A549 (cell line): ENCODE data around the gene ARAP1. TPM values are rescaled to one million over a fixed set of nuclear protein-coding genes. Genes with fewer than 3 reads are reported as not detected.

Experiments
- ATAC-seq, 2 experiments: fragments of 200-7000 bp in 1 of 2; fragments of >200 bp in 1 of 2; cut with Nextera tagmentation in 1 of 2; cut with Tn5 transposase in 1 of 2; 3 replicates each; pipeline versions ENCODE4 v1.8.0 to v1.9.1; 2018 to 2020; ENCODE audit warnings: mild to moderate bottlenecking in 1 of 2, moderate library complexity in 1 of 2
- CTCF ChIA-PET: fragments of 300-600 bp; sonication (Branson Sonifier 250); formaldehyde crosslinking; extraction: SDS; loops from one replicate; lab custom pipeline; 2021; ENCODE audit warnings: antibody characterized with exemption, inconsistent platforms; lab: Yijun Ruan, JAX
- POLR2A ChIA-PET: fragments of 350-600 bp; formaldehyde crosslinking; extraction: SDS; loops from one replicate; lab custom pipeline; 2021; ENCODE audit warnings: antibody characterized with exemption, inconsistent platforms; lab: Yijun Ruan, JAX
- DNase-seq, 2 experiments: peaks; one replicate each; pipeline versions ENCODE4 v3.0.0 to v3.0.0-alpha.2; 2011 to 2016; ENCODE audit warnings: low read depth in 1 of 2, low spot score in 1 of 2
- FAIRE-seq: peaks from 2 replicates; lab custom pipeline; 2011; peaks lifted over from hg19 to GRCh38; lab: Jason Lieb, UNC
- H3K27ac ChIP-seq, 2 experiments: fragments of >200 bp; sonication (Bioruptor Twin); formaldehyde crosslinking; 3 replicates each; pipeline ENCODE4 v1.5.1; 2016 to 2017
- H3K4me1 ChIP-seq: fragments of >200 bp; sonication (Bioruptor Twin); formaldehyde crosslinking; 3 replicates; pipeline ENCODE4 v1.6.1; 2016
- H3K4me2 ChIP-seq: fragments of >200 bp; sonication (Bioruptor Twin); formaldehyde crosslinking; 3 replicates; pipeline ENCODE4 v1.6.1; 2016
- H3K4me3 ChIP-seq: fragments of >200 bp; sonication (Bioruptor Twin); formaldehyde crosslinking; 3 replicates; pipeline ENCODE4 v1.5.1; 2016
- H3K9me3 ChIP-seq: fragments of >200 bp; sonication (Bioruptor Twin); formaldehyde crosslinking; 3 replicates; pipeline ENCODE4 v1.6.1; 2016
- CEBPB ChIP-seq, 2 experiments: fragments of >200 bp in 1 of 2; sonication (Bioruptor Twin) in 1 of 2; formaldehyde crosslinking in 1 of 2; IDR thresholded peaks; 2 replicates each; pipeline ENCODE4 v1.6.1; 2012 to 2016
- FOSB ChIP-seq: fragments of 250-450 bp; sonication (Bioruptor Pico); IDR thresholded peaks from 2 replicates; pipeline ENCODE4 v1.5.0; 2020; ENCODE audit warnings: mild to moderate bottlenecking, moderate library complexity
- FOSL2 ChIP-seq, 2 experiments: fragments of 450-650 bp in 1 of 2; fragments of >200 bp in 1 of 2; sonication (Bioruptor Twin) in 1 of 2; formaldehyde crosslinking; IDR thresholded peaks; 2 replicates each; pipeline versions ENCODE4 v1.5.0 to v1.6.1; 2016 to 2020; ENCODE audit warnings: mild to moderate bottlenecking in 1 of 2, moderate library complexity in 1 of 2
- HOXB13 ChIP-seq: fragments of 250-450 bp; sonication (Bioruptor Pico); IDR thresholded peaks from 2 replicates; pipeline ENCODE4 v1.5.0; 2020; ENCODE audit warnings: low read depth, mild to moderate bottlenecking, moderate library complexity
- HOXB5 ChIP-seq: fragments of 250-450 bp; sonication (Bioruptor Pico); IDR thresholded peaks from 2 replicates; pipeline ENCODE4 v1.5.0; 2020; ENCODE audit warnings: mild to moderate bottlenecking, moderate library complexity
- JUN ChIP-seq, 2 experiments: fragments of >200 bp; sonication (Bioruptor Twin); formaldehyde crosslinking; IDR thresholded peaks; 2 replicates in 1 of 2; 3 replicates in 1 of 2; pipeline ENCODE4 v1.6.1; 2016 to 2017
- MAZ ChIP-seq: fragments of 150-350 bp; IDR thresholded peaks from 2 replicates; pipeline ENCODE4 v1.6.1; 2014; ENCODE audit warnings: antibody characterized with exemption, low read depth, low read length, borderline replicate concordance
- NPAS2 ChIP-seq: fragments of 250-450 bp; sonication (Bioruptor Pico); IDR thresholded peaks from 2 replicates; pipeline ENCODE4 v1.8.0; 2022; ENCODE audit warnings: mild to moderate bottlenecking, moderate library complexity, borderline replicate concordance
- NR3C1 ChIP-seq: fragments of >200 bp; sonication (Bioruptor Twin); formaldehyde crosslinking; IDR thresholded peaks from 3 replicates; pipeline ENCODE4 v1.6.1; 2017
- PBX3 ChIP-seq: IDR thresholded peaks from 2 replicates; pipeline ENCODE4 v1.6.1; 2012
- POLR2AphosphoS2 ChIP-seq: conservative IDR thresholded peaks from 2 replicates; pipeline ENCODE4 v1.6.1; 2012; ENCODE audit warnings: low read length, improper control_type of control experiment, inconsistent platforms
- RARB ChIP-seq: fragments of 250-450 bp; sonication (Bioruptor Pico); IDR thresholded peaks from 2 replicates; pipeline ENCODE4 v1.8.0; 2021; ENCODE audit warnings: mild to moderate bottlenecking, moderate library complexity
- SMC3 ChIP-seq: fragments of >200 bp; sonication (Bioruptor Twin); formaldehyde crosslinking; IDR thresholded peaks from 3 replicates; pipeline ENCODE4 v1.6.1; 2018; ENCODE audit warnings: inconsistent platforms
- SREBF2 ChIP-seq: fragments of 450-650 bp; IDR thresholded peaks from 2 replicates; pipeline ENCODE4 v1.6.1; 2014; ENCODE audit warnings: mild to moderate bottlenecking, moderate library complexity
- TFCP2L1 ChIP-seq: fragments of 250-450 bp; sonication (Bioruptor Pico); IDR thresholded peaks from 2 replicates; pipeline ENCODE4 v1.5.0; 2021; ENCODE audit warnings: mild to moderate bottlenecking
- WGBS: methylation state at CpG from one replicate; pipeline ENCODE4 v1.1.6; 2017; ENCODE audit errors: missing lambda C conversion rate; 5-methylcytosine and 5-hydroxymethylcytosine counted together
- polyA plus RNA-seq, 4 experiments: library from polyadenylated mRNA; depleted of rRNA in 3 of 4; stranded (reverse); fragments of >200 nt; fragmentation: RNase III in 1 of 4; extraction: RNeasy Plus Mini Kit Qiagen cat#74134 plus additional on column Dnase treatment in 1 of 4; gene quantifications; 2 replicates in 3 of 4; 3 replicates in 1 of 4; pipeline ENCODE4 v1.2.3, GENCODE V29; 2011 to 2017
- TF ChIP-seq, protein P1 (sequence below): IDR thresholded peaks from 2 replicates; pipeline ENCODE4 v1.6.1; 2012
- TF ChIP-seq, protein P2 (sequence below): fragments of 200-600 bp; sonication (generic); IDR thresholded peaks from 2 replicates; pipeline ENCODE4 v1.6.1; 2016; ENCODE audit warnings: antibody characterized with exemption, mild to moderate bottlenecking, moderate library complexity
- TF ChIP-seq, protein P3 (sequence below): fragments of >200 bp; sonication (Bioruptor Twin); formaldehyde crosslinking; IDR thresholded peaks from 3 replicates; pipeline ENCODE4 v1.6.1; 2016

The ARAP1 gene
- polyA plus RNA-seq, 2 of the 4 experiments (the other 2 are of a cell fraction): 29.5 to 30.1 TPM

- DNase-seq (no peak), FAIRE-seq (no peak), ATAC-seq (peak in 1 of 2 experiments; percentile 40; a peak in 3 of 6 replicates)
- Histone ChIP-seq H3K4me3 (no peak overlapping the region), H3K27ac (no peak overlapping the region), H3K4me2 (no peak overlapping the region), H3K4me1 (peaks cover 7% of the 10 kb centered on the region; the same call in 2 of the 3 replicates), H3K9me3 (no peaks in the 10 kb centered on the region)
- 96% methylated on average over 31 of the region's 44 CpGs for WGBS
- TF ChIP-seq RARB (CRISPR knock-in tag): no peak
- TF ChIP-seq CEBPB (IDR thresholded peaks at IDR 0.05): no peak
- no peak for TF ChIP-seq POLR2AphosphoS2
- no peak for TF ChIP-seq SMC3
- TF ChIP-seq, protein P1, sequence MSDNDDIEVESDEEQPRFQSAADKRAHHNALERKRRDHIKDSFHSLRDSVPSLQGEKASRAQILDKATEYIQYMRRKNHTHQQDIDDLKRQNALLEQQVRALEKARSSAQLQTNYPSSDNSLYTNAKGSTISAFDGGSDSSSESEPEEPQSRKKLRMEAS: no peak
- TF ChIP-seq TFCP2L1 (CRISPR knock-in tag): no peak
- TF ChIP-seq, protein P2, sequence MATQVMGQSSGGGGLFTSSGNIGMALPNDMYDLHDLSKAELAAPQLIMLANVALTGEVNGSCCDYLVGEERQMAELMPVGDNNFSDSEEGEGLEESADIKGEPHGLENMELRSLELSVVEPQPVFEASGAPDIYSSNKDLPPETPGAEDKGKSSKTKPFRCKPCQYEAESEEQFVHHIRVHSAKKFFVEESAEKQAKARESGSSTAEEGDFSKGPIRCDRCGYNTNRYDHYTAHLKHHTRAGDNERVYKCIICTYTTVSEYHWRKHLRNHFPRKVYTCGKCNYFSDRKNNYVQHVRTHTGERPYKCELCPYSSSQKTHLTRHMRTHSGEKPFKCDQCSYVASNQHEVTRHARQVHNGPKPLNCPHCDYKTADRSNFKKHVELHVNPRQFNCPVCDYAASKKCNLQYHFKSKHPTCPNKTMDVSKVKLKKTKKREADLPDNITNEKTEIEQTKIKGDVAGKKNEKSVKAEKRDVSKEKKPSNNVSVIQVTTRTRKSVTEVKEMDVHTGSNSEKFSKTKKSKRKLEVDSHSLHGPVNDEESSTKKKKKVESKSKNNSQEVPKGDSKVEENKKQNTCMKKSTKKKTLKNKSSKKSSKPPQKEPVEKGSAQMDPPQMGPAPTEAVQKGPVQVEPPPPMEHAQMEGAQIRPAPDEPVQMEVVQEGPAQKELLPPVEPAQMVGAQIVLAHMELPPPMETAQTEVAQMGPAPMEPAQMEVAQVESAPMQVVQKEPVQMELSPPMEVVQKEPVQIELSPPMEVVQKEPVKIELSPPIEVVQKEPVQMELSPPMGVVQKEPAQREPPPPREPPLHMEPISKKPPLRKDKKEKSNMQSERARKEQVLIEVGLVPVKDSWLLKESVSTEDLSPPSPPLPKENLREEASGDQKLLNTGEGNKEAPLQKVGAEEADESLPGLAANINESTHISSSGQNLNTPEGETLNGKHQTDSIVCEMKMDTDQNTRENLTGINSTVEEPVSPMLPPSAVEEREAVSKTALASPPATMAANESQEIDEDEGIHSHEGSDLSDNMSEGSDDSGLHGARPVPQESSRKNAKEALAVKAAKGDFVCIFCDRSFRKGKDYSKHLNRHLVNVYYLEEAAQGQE: no peak
- TF ChIP-seq, protein P3, sequence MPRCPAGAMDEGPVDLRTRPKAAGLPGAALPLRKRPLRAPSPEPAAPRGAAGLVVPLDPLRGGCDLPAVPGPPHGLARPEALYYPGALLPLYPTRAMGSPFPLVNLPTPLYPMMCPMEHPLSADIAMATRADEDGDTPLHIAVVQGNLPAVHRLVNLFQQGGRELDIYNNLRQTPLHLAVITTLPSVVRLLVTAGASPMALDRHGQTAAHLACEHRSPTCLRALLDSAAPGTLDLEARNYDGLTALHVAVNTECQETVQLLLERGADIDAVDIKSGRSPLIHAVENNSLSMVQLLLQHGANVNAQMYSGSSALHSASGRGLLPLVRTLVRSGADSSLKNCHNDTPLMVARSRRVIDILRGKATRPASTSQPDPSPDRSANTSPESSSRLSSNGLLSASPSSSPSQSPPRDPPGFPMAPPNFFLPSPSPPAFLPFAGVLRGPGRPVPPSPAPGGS: no peak
- ChIA-PET POLR2A (no interaction called here), CTCF (interaction anchor here (0.8 to 4.3 kb wide), 4 partner anchors 13 to 226 kb away, joined by 3 to 40 read pairs (median 4); no protein-coding TSS in a partner anchor)
Observed at GRCh38 chr11:72696866-72697700, 55.1 kb downstream of the ARAP1 start.

- FAIRE-seq: no peak
- Histone ChIP-seq H3K4me3 (no peak overlapping the region), H3K4me1 (peaks cover 6% of the 10 kb centered on the region; the same call in 2 of the 3 replicates), H3K4me2 (no peak overlapping the region), H3K27ac (no peak overlapping the region), H3K9me3 (no peaks in the 10 kb centered on the region)
- POLR2A ChIA-PET: no interaction called here
- no peak for ATAC-seq
- no peak for DNase-seq
- TF ChIP-seq PBX3 (no peak), SREBF2 (no peak), FOSL2 (IDR thresholded peaks at IDR 0.05) (no peak), FOSL2 (CRISPR knock-in tag; IDR thresholded peaks at IDR 0.05) (no peak), HOXB5 (CRISPR knock-in tag) (no peak)
- TF ChIP-seq, all 56 proteins: peak for 0
- WGBS: 100% methylated on average over 7 of the region's 7 CpGs
- CTCF ChIA-PET: interaction anchor here (0.7 to 1.8 kb wide), 3 partner anchors 11 to 99 kb away, joined by 3 to 9 read pairs (median 3); partner anchors contain the start of gene STARD10
Observed at GRCh38 chr11:72695354-72695753, 56.9 kb downstream of the ARAP1 start.

DNA sequence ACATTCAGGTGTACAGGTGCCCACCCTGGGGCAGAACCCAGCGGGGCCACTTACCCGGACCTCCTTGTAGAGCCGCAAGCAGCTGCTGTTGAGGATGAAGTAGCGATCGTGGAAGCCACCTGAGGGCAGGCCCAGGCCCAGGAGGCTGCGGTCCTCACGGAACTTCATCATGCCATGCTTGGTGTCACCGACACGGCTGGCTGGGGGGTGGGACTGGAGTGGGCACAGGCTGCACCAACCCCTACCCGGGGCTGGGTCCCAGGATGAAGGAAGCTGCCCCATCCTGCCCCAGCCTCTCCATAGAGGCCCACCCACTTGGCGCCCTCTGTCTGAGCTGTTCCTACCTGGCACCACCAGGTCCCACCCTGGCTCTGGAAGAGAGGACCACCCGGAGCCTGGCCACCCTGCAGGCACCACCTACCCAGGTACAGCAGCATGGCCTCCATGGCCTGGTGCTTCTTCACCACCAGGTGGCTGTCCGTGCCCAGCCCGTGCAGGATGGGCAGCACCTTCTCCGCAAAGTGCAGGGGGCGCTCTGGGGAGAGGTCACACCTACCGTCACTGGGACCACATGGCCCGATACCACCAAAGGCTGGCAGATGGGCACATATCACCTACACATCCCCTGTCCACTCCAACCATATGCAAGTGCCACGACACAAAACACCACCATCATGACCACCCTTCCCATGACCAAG lies 58.8 kb downstream of the ARAP1 start:
- no peaks in the 10 kb centered on the region for H3K9me3 ChIP-seq
- no peak overlapping the region for H3K27ac ChIP-seq
- no peaks in the 10 kb centered on the region for H3K4me1 ChIP-seq
- ChIA-PET CTCF (interaction anchor here (1.5 to 1.7 kb wide), 2 partner anchors 9 to 11 kb away, joined by 6 to 7 read pairs; no protein-coding TSS in a partner anchor), POLR2A (no interaction called here)
- no peak overlapping the region for H3K4me3 ChIP-seq
- peak in 1 of 2 experiments; percentile 12; a peak in 1 of 6 replicates for ATAC-seq
- 98% methylated on average over 13 of the region's 19 CpGs for WGBS
- no peak overlapping the region for H3K4me2 ChIP-seq
- DNase-seq: no peak
- no peak for TF ChIP-seq MAZ
- no peak for TF ChIP-seq FOSB
- no peak for TF ChIP-seq JUN (IDR thresholded peaks at IDR 0.05)
- no peak for TF ChIP-seq NPAS2 (CRISPR knock-in tag)
- TF ChIP-seq, protein P3: no peak
- TF ChIP-seq NR3C1: no peak
- TF ChIP-seq HOXB13: no peak
- no peak for FAIRE-seq
